Right lobe of liver (tissue), 6 donors: ENCODE measurements around the gene MYH6. TPM values are rescaled to one million over a fixed set of nuclear protein-coding genes. Genes with fewer than 3 reads are reported as not detected.

Experiments
- ATAC-seq, 4 donors: fragments of 200-7000 bp; cut with Tn5 transposase; one replicate each; pipeline ENCODE4 v1.9.1; 2020; ENCODE audit warnings: mild to moderate bottlenecking in 4 of 4, moderate library complexity in 4 of 4
- DNase-seq, 3 donors: peaks; one replicate each; pipeline ENCODE4 v3.0.0-alpha.2; 2020
- H3K27ac ChIP-seq, 3 donors: fragments of 200-600 bp; one replicate each; pipeline ENCODE4 v1.8.0; 2022
- H3K27me3 ChIP-seq, 2 donors: fragments of 200-600 bp; one replicate each; pipeline ENCODE4 v1.8.0; 2022
- H3K36me3 ChIP-seq, 4 donors: fragments of 200-600 bp; sonication (generic) in 1 of 4; one replicate each; pipeline versions ENCODE4 v1.5.1 to v1.8.0; 2017 to 2022; ENCODE audit warnings: control low read depth in 1 of 4
- H3K4me1 ChIP-seq, 4 donors: fragments of 200-600 bp; sonication (generic) in 1 of 4; one replicate each; pipeline versions ENCODE4 v1.5.1 to v1.8.0; 2017 to 2022; ENCODE audit warnings: control low read depth in 1 of 4
- H3K4me3 ChIP-seq, 3 donors: fragments of 200-600 bp; one replicate each; pipeline ENCODE4 v1.8.0; 2022
- H3K9me3 ChIP-seq, 4 donors: fragments of 200-600 bp; sonication (generic) in 1 of 4; one replicate each; pipeline versions ENCODE4 v1.5.1 to v1.8.0; 2017 to 2022; ENCODE audit warnings: control low read depth in 1 of 4
- POLR2A ChIP-seq: fragments of 450-650 bp; IDR thresholded peaks from one replicate; pipeline ENCODE4 v1.6.1; 2017; ENCODE audit warnings: antibody characterized with exemption, mild to moderate bottlenecking
- WGBS: methylation state at CpG from one replicate; pipeline ENCODE4 v1.1.6; 2018; ENCODE audit warnings: low coverage, low lambda C conversion rate; ENCODE audit not compliant: insufficient coverage; ENCODE audit errors: missing lambda C conversion rate; 5-methylcytosine and 5-hydroxymethylcytosine counted together
- intact Hi-C, 2 donors: fragments of 100-400 bp; cut with DNase I; formaldehyde crosslinking; loops; one replicate each; pipeline versions ENCODE4 v1.11.2 to v1.14.1; 2022
- total RNA-seq, 6 experiments: library from RNA; depleted of rRNA in 2 of 6; stranded (reverse); fragments of >200 nt in 2 of 6; fragmentation: NEBNext Ultra II Directional in 3 of 6; extraction: Animal tissue kit (Norgen Biotek cat#: 25700) in 3 of 6; gene quantifications; one replicate each; pipeline versions ENCODE4 v1.1.0 to v1.2.4, GENCODE V29; 2016 to 2023
- TF ChIP-seq, protein P1 (sequence below), 4 donors: fragments of 200-600 bp in 3 of 4; fragments of 450-650 bp in 1 of 4; IDR thresholded peaks; one replicate each; pipeline versions ENCODE4 v1.5.1 to v1.8.0; 2016 to 2022; ENCODE audit warnings: antibody characterized with exemption in 4 of 4, mild to moderate bottlenecking in 2 of 4
- donor health status: DM: no; HTN: yes; CAD: no.
- donor health status: DM: no; HTN: no; CAD: no.
- donor health status: DM: no; HTN: no; CAD: no.
- donor health status: DM: no; HTN: yes; CAD: no.
- donor health status: DM: no; HTN: yes; CAD: no.

Gene MYH6
- total RNA-seq, 6 experiments from 2014 or later = 0.07 to 1.00 (median 0.13) TPM; not detected in 1

DNA sequence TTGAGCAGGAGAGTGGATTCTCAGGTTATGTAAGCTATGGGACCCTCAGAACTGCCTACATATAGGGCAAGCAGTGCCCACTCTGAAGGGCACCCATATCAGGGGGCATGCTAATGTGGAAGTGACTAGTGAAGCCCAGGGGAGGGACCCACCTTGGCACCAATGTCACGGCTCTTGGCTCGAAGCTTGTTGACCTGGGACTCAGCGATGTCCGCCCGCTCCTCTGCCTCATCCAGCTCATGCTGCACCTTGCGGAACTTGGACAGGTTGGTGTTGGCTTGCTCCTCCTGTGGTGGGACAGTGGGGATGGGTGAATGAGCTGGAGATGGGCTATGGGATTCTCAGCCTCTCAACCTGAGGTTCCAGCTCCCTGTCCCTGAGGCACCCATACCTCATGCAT lies 25.8 kb downstream of the MYH6 start:
- intact Hi-C loops = loop anchor here in 1 of 2 donors (10.0 kb wide), 1 partner anchor 257 kb away; no protein-coding TSS in a partner anchor

DNA sequence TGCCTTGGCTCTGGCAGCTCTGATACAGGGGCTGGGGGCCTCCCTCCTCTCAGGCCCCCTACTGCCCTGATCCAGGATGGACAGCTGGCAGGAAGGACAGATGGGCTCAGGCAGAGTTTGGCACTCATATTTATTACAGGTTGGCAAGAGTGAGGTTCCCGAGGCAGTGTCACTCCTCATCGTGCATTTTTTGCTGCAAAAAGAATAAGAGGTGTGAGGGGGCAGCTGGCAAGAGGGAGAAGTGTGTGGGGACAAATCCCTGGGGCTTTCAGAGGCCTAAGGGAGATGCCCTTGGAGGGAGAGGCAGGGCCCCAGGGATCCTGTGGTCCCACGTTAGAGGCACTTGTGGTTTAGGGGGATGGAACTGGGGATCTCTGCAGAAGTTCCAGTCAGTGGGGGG lies 26.2 kb downstream of the MYH6 start:
- Histone ChIP-seq H3K9me3 (no peaks in the 10 kb centered on the region), H3K27me3 (no peaks in the 10 kb centered on the region), H3K4me3 (no peak overlapping the region), H3K4me1 (no peaks in the 10 kb centered on the region), H3K27ac (no peak overlapping the region), H3K36me3 (no peaks in the 10 kb centered on the region)
- WGBS = 29% methylated on average over 1 of the region's 3 CpGs
- intact Hi-C loops = loop anchor here in 1 of 2 donors (10.0 kb wide), 1 partner anchor 257 kb away; no protein-coding TSS in a partner anchor
- no peak for DNase-seq
- no peak for ATAC-seq
- no peak for TF ChIP-seq POLR2A
- TF ChIP-seq, protein P1, sequence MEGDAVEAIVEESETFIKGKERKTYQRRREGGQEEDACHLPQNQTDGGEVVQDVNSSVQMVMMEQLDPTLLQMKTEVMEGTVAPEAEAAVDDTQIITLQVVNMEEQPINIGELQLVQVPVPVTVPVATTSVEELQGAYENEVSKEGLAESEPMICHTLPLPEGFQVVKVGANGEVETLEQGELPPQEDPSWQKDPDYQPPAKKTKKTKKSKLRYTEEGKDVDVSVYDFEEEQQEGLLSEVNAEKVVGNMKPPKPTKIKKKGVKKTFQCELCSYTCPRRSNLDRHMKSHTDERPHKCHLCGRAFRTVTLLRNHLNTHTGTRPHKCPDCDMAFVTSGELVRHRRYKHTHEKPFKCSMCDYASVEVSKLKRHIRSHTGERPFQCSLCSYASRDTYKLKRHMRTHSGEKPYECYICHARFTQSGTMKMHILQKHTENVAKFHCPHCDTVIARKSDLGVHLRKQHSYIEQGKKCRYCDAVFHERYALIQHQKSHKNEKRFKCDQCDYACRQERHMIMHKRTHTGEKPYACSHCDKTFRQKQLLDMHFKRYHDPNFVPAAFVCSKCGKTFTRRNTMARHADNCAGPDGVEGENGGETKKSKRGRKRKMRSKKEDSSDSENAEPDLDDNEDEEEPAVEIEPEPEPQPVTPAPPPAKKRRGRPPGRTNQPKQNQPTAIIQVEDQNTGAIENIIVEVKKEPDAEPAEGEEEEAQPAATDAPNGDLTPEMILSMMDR (IDR thresholded peaks at IDR 0.05) = no peak

More for the DNA sequence above, 25.8 kb downstream of the MYH6 start:
- no peaks in the 10 kb centered on the region for H3K9me3 ChIP-seq
- no peaks in the 10 kb centered on the region for H3K27me3 ChIP-seq
- H3K36me3 ChIP-seq = no peaks in the 10 kb centered on the region
- no peak overlapping the region for H3K27ac ChIP-seq
- DNase-seq (no peak), ATAC-seq (no peak)
- no peak overlapping the region for H3K4me3 ChIP-seq
- no peak for TF ChIP-seq POLR2A
- TF ChIP-seq, protein P1 (IDR thresholded peaks at IDR 0.05) = no peak
- no CpG with 5 or more reads among the region's 6 CpGs for WGBS
- H3K4me1 ChIP-seq = no peaks in the 10 kb centered on the region

DNA sequence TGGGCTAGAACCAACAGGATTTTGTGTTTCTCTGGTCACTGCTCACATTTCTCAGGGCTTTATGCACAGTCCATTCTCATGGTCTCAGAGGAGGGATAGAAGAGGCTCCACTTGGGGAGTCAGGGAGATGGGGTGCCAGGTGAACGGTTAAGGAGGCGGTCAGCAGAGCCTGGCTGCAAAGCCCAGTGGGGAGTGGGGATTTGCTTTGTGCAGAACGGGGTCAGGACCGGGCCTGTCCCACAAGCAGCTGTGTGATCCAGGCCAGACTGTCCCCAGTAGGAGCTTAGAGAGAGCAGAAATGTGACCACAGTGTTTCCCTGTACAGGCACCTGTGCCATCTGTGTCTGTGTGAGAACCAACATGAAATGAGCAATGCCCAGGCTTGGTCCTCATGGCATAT lies 27.1 kb downstream of the MYH6 start:
- H3K27me3 ChIP-seq = no peaks in the 10 kb centered on the region
- ATAC-seq = no peak
- intact Hi-C loops = loop anchor here in 1 of 2 donors (10.0 kb wide), 1 partner anchor 256 kb away; no protein-coding TSS in a partner anchor
- no peak overlapping the region for H3K27ac ChIP-seq
- H3K4me3 ChIP-seq = no peak overlapping the region
- H3K9me3 ChIP-seq = no peaks in the 10 kb centered on the region
- no peaks in the 10 kb centered on the region for H3K4me1 ChIP-seq
- WGBS = 34% methylated on average over 3 of the region's 4 CpGs
- TF ChIP-seq, protein P1 (IDR thresholded peaks at IDR 0.05) = no peak
- no peak for TF ChIP-seq POLR2A
- DNase-seq = no peak
- H3K36me3 ChIP-seq = no peaks in the 10 kb centered on the region

DNA sequence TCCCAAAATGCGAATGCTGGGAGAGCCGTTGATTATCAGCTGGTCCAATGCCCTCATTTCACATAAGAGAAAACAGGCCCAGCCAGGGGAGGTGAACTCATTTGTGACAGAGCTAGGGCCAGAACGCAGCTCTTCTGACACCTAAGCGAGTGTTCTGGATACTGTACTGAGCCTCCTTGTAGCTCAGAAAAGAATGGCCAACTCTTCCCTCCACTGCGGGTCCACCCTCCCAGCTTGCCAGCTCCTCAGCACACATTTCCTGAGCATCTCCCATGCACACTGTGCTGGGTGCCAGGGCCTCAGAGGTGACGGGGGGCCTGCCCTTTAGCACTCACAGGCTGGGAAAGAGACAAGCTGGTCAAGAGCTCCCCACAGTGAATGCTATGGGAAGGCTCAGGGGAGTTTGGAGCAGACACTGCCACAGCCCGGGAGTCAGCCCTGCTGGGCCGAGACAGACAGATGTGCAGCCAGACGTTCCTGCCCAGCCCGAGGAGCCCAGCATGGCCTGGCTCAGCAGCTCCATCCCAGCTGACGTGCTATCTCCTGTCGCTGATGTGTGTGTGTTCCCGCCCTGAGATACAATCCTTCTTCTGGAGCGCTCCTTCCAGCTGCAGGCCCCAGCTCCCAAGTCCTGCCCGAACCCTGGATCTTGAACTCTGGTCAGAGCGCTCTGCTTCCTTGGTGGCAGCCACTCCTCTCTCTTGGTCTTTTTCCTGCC lies 27.7 kb downstream of the MYH6 start:
- Histone ChIP-seq H3K9me3 (no peaks in the 10 kb centered on the region), H3K36me3 (no peaks in the 10 kb centered on the region), H3K4me3 (no peak overlapping the region), H3K4me1 (no peaks in the 10 kb centered on the region), H3K27ac (no peak overlapping the region), H3K27me3 (no peaks in the 10 kb centered on the region)
- DNase-seq (no peak), ATAC-seq (peak in 3 of 4 donors; percentile 2 to 18 (median 12))
- intact Hi-C loops = loop anchor here in 1 of 2 donors (10.0 kb wide), 1 partner anchor 256 kb away; no protein-coding TSS in a partner anchor
- no peak for TF ChIP-seq POLR2A
- TF ChIP-seq, protein P1 (IDR thresholded peaks at IDR 0.05) = no peak
- WGBS = 32% methylated on average over 7 of the region's 16 CpGs
